Measurements from ENCODE around the gene DMXL2. TPM values are rescaled to one million over a fixed set of nuclear protein-coding genes. Genes with fewer than 3 reads are reported as not detected.

The DMXL2 gene
- polyA plus RNA-seq, 1 of the 3 experiments (the other 2 are of a cell fraction) = 6.4 TPM

- Histone ChIP-seq H3K9ac (no peak overlapping the region), H3K27ac (ENCODE audit: low read depth in 2 of 2, low read length in 1 of 2) (no peak overlapping the region), H3K9me2 (no peaks in the 10 kb centered on the region), H3K36me3 (replicated peaks in 1 of 2; ENCODE audit: control insufficient read depth in 1 of 2, insufficient read depth in 2 of 2, low read length in 1 of 2) (no peaks in the 10 kb centered on the region), H3F3A (replicated peaks; ENCODE audit: insufficient read depth) (no peaks in the 10 kb centered on the region), H3K9me3 (no peaks in the 10 kb centered on the region), H3K4me1 (ENCODE audit: control insufficient read depth in 1 of 2, insufficient read depth in 2 of 2, low read depth in 1 of 2, low read length in 1 of 2) (no peaks in the 10 kb centered on the region), H2AFZ (ENCODE audit: low read depth) (no peak overlapping the region), H3K4me3 (ENCODE audit: low read depth in 2 of 2, low read length in 1 of 2) (no peak overlapping the region), H3K27me3 (ENCODE audit: insufficient read depth) (no peaks in the 10 kb centered on the region), H4K20me1 (ENCODE audit: insufficient read depth) (no peaks in the 10 kb centered on the region), H3K79me2 (ENCODE audit: insufficient read depth) (no peaks in the 10 kb centered on the region), H3K4me2 (no peak overlapping the region)
- ChIA-PET POLR2A (no interaction called here), CTCF (interaction anchor here (0.7 to 2.2 kb wide), 5 partner anchors 9 to 198 kb away, joined by 3 to 9 read pairs (median 4); no protein-coding TSS in a partner anchor)
- TF ChIP-seq ELF1 (IDR thresholded peaks at IDR 0.05) = no peak
- no peak for TF ChIP-seq NFIC (IDR thresholded peaks at IDR 0.05; ENCODE audit: borderline replicate concordance)
- no peak for TF ChIP-seq EP300 (IDR thresholded peaks at IDR 0.05; ENCODE audit: borderline replicate concordance in 1 of 2, low read depth in 1 of 2, low read length in 1 of 2)
- no peak for TF ChIP-seq TCF12 (IDR thresholded peaks at IDR 0.05)
- no peak for TF ChIP-seq ZBTB33 (IDR thresholded peaks at IDR 0.05; ENCODE audit: borderline replicate concordance, low read depth)
- TF ChIP-seq POLR2AphosphoS5 (IDR thresholded peaks at IDR 0.05; ENCODE audit: low read depth, low read length) = no peak
- TF ChIP-seq NRF1 (IDR thresholded peaks at IDR 0.05; ENCODE audit: low read depth, low read length) = no peak
- no peak for TF ChIP-seq YY1 (IDR thresholded peaks at IDR 0.05; ENCODE audit: low read depth)
- no peak for TF ChIP-seq PBX3 (IDR thresholded peaks at IDR 0.05)
- no peak for TF ChIP-seq CHD2 (IDR thresholded peaks at IDR 0.05; ENCODE audit: low read length, partially characterized antibody)
- TF ChIP-seq RAD21 (IDR thresholded peaks at IDR 0.05; ENCODE audit: low read length) = no peak
- no peak for TF ChIP-seq RXRA (IDR thresholded peaks at IDR 0.05; ENCODE audit: borderline replicate concordance, low read depth)
- no peak for TF ChIP-seq TEAD4 (IDR thresholded peaks at IDR 0.05; ENCODE audit: borderline replicate concordance, insufficient read depth)
- DNase-seq = no peak
- 35% methylated on average over 4 of the region's 4 CpGs for WGBS (ENCODE audit: low lambda C conversion rate)
These were observed 206.4 kb downstream of the DMXL2 start for GRCh38 chr15:51416129-51416528.

- Histone ChIP-seq H3K9me3 (no peaks in the 10 kb centered on the region), H3K27ac (ENCODE audit: low read depth in 2 of 2, low read length in 1 of 2) (no peak overlapping the region), H3K4me3 (ENCODE audit: low read depth in 2 of 2, low read length in 1 of 2) (no peak overlapping the region), H3F3A (replicated peaks; ENCODE audit: insufficient read depth) (no peaks in the 10 kb centered on the region), H3K9me2 (no peaks in the 10 kb centered on the region), H3K36me3 (replicated peaks in 1 of 2; ENCODE audit: control insufficient read depth in 1 of 2, insufficient read depth in 2 of 2, low read length in 1 of 2) (no peaks in the 10 kb centered on the region), H3K4me2 (no peak overlapping the region), H3K9ac (no peak overlapping the region), H3K27me3 (ENCODE audit: insufficient read depth) (no peaks in the 10 kb centered on the region), H2AFZ (ENCODE audit: low read depth) (no peak overlapping the region), H3K4me1 (ENCODE audit: control insufficient read depth in 1 of 2, insufficient read depth in 2 of 2, low read depth in 1 of 2, low read length in 1 of 2) (no peaks in the 10 kb centered on the region), H3K79me2 (ENCODE audit: insufficient read depth) (no peaks in the 10 kb centered on the region), H4K20me1 (ENCODE audit: insufficient read depth) (no peaks in the 10 kb centered on the region)
- 21% methylated on average over 3 of the region's 4 CpGs for WGBS (ENCODE audit: low lambda C conversion rate)
- TF ChIP-seq MXI1 (IDR thresholded peaks at IDR 0.05; ENCODE audit: low read depth, low read length) = no peak
- TF ChIP-seq REST (IDR thresholded peaks at IDR 0.05; ENCODE audit: low read depth, low read length) = no peak
- DNase-seq = no peak
- CTCF ChIA-PET = interaction anchor here (2.2 kb wide), 1 partner anchor 10 kb away, joined by 9 read pairs; no protein-coding TSS in a partner anchor
- POLR2A ChIA-PET = no interaction called here
These were observed 208.2 kb downstream of the DMXL2 start for GRCh38 chr15:51414256-51414860.

All from SK-N-SH (cell line).